Esophagus muscularis mucosa (tissue), 4 donors: Measurements from ENCODE around the gene GAS2L1. TPM values are rescaled to one million over a fixed set of nuclear protein-coding genes. Genes with fewer than 3 reads are reported as not detected.

ENCODE experiments used
- DNase-seq: peaks from one replicate; pipeline ENCODE4 v3.0.0-alpha.2; 2017; ENCODE audit errors: extremely low spot score
- H3K27ac ChIP-seq, 4 donors: fragments of 200-600 bp; sonication (generic); replicated peaks in 1 of 4; 1 replicate in 3 of 4; 2 replicates in 1 of 4; pipeline ENCODE4 v1.5.1; 2016 to 2019; ENCODE audit warnings: mild to moderate bottlenecking in 1 of 4
- H3K27me3 ChIP-seq, 4 donors: fragments of 200-600 bp; sonication (generic); one replicate each; pipeline versions ENCODE4 v1.5.1 to v1.6.0; 2016 to 2019
- H3K36me3 ChIP-seq, 4 donors: fragments of 200-600 bp; sonication (generic); one replicate each; pipeline ENCODE4 v1.5.1; 2016 to 2019
- H3K4me1 ChIP-seq, 4 donors: fragments of 200-600 bp; sonication (generic); one replicate each; pipeline ENCODE4 v1.5.1; 2016 to 2019
- H3K4me3 ChIP-seq, 4 donors: fragments of 200-600 bp; sonication (generic); 1 replicate in 2 of 4; 2 replicates in 2 of 4; pipeline ENCODE4 v1.5.1; 2016 to 2019; ENCODE audit warnings: mild to moderate bottlenecking in 4 of 4, moderate library complexity in 1 of 4
- H3K9me3 ChIP-seq, 4 donors: fragments of 200-600 bp; sonication (generic); 1 replicate in 3 of 4; 2 replicates in 1 of 4; pipeline ENCODE4 v1.5.1; 2016 to 2019
- CTCF ChIP-seq, 3 experiments: fragments of 200-600 bp in 2 of 3; fragments of 450-650 bp in 1 of 3; sonication (generic) in 2 of 3; IDR thresholded peaks; one replicate each; pipeline ENCODE4 v1.5.1; 2017 to 2019; ENCODE audit warnings: antibody characterized with exemption in 3 of 3, mild to moderate bottlenecking in 2 of 3, moderate library complexity in 1 of 3
- EP300 ChIP-seq: sonication (generic); formaldehyde crosslinking; IDR thresholded peaks from one replicate; pipeline ENCODE4 v1.6.1; 2017; ENCODE audit warnings: antibody characterized with exemption
- POLR2A ChIP-seq: fragments of 450-650 bp; IDR thresholded peaks from one replicate; pipeline ENCODE4 v1.6.1; 2017; ENCODE audit warnings: antibody characterized with exemption, moderate library complexity, mild to moderate bottlenecking, low read depth
- POLR2AphosphoS5 ChIP-seq, 2 donors: sonication (generic); formaldehyde crosslinking; IDR thresholded peaks; one replicate each; pipeline ENCODE4 v1.6.1; 2017; ENCODE audit warnings: antibody characterized with exemption in 2 of 2
- WGBS: methylation state at CpG from one replicate; pipeline ENCODE4 v1.1.5; 2018; 5-methylcytosine and 5-hydroxymethylcytosine counted together
- intact Hi-C: fragments of 100-400 bp; cut with DNase I; formaldehyde crosslinking; loops from one replicate; pipeline ENCODE4 v1.15.1; 2023
- total RNA-seq, 4 donors: library from RNA; depleted of rRNA; stranded (reverse); fragments of >200 nt; gene quantifications; one replicate each; pipeline versions ENCODE4 v1.1.0 to v1.2.1, GENCODE V29; 2016

The GAS2L1 gene
- total RNA-seq, 4 donors from 2014 or later = 25.8 to 63.9 (median 38.8) TPM

- peaks cover 0 to 13% (median 4%) of the 10 kb centered on the region in 4 donors for H3K36me3 ChIP-seq
- 78% methylated on average over 5 of the region's 21 CpGs for WGBS
- H3K4me3 ChIP-seq = peak overlapping the region; percentile 88 to 99 (median 96)
- peaks cover 0 to 13% (median 4%) of the 10 kb centered on the region in 4 donors for H3K27me3 ChIP-seq
- peak overlapping the region; percentile 92 to 97 (median 94) for H3K27ac ChIP-seq
- intact Hi-C loops = no loop called here
- no peak for TF ChIP-seq CTCF (IDR thresholded peaks at IDR 0.05)
- TF ChIP-seq POLR2AphosphoS5 (IDR thresholded peaks at IDR 0.05) = peak; percentile 31 to 40
- TF ChIP-seq EP300 = no peak
- H3K4me1 ChIP-seq = peaks cover 70 to 83% (median 78%) of the 10 kb centered on the region in 4 donors
- DNase-seq = no peak
- H3K9me3 ChIP-seq = no peaks in the 10 kb centered on the region
Measured at GRCh38 chr22:29309332-29310064, 3.0 kb downstream of the GAS2L1 start.

- no peak for DNase-seq
- Histone ChIP-seq H3K27me3 (peaks cover 0 to 21% (median 6%) of the 10 kb centered on the region in 4 donors), H3K27ac (peak overlapping the region; percentile 92 to 97 (median 94)), H3K36me3 (peaks cover 0 to 13% (median 4%) of the 10 kb centered on the region in 4 donors), H3K4me3 (peak overlapping the region; percentile 40 to 53 (median 42)), H3K4me1 (peaks cover 74 to 91% (median 86%) of the 10 kb centered on the region in 4 donors), H3K9me3 (no peaks in the 10 kb centered on the region)
- intact Hi-C loops = no loop called here
- 57% methylated on average over 18 of the region's 28 CpGs for WGBS
- TF ChIP-seq EP300 (no peak), POLR2AphosphoS5 (IDR thresholded peaks at IDR 0.05) (no peak), CTCF (IDR thresholded peaks at IDR 0.05) (no peak), POLR2A (no peak)
Measured at GRCh38 chr22:29310065-29310862, 3.8 kb downstream of the GAS2L1 start.

DNA sequence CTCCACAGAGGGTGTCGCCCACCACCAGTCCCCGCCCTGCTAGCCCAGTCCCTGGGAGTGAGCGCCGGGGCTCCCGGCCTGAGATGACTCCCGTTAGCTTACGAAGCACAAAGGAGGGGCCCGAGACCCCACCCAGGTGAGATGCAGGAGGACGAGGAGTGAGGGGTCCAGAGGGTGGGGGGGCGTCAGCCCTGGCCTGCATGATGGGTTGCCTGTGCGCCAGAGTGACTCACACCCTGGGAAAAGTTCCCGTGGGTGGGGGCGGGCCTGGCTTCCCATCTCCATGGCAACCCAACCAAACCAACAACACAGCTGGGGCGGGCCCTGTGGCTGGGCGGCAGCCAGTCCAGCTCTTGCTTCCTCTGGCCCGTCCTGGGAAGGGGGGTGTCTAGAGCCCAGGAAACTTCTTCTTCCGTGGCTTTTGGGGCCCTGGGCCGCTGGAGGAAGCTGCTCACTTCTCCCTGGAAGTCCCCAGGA is 4.5 kb downstream of the GAS2L1 start:
- peaks cover 0 to 13% (median 4%) of the 10 kb centered on the region in 4 donors for H3K36me3 ChIP-seq
- H3K9me3 ChIP-seq = no peaks in the 10 kb centered on the region
- 14% methylated on average over 11 of the region's 18 CpGs for WGBS
- intact Hi-C loops = no loop called here
- H3K4me1 ChIP-seq = peaks cover 79 to 93% (median 90%) of the 10 kb centered on the region in 4 donors
- peak; percentile 99 for DNase-seq
- H3K4me3 ChIP-seq = peak overlapping the region; percentile 40 to 53 (median 42)
- H3K27me3 ChIP-seq = peaks cover 0 to 27% (median 9%) of the 10 kb centered on the region in 4 donors
- peak overlapping the region; percentile 92 to 97 (median 94) for H3K27ac ChIP-seq
- TF ChIP-seq CTCF (IDR thresholded peaks at IDR 0.05) (peak in 1 of 3 experiments; percentile 4), POLR2AphosphoS5 (IDR thresholded peaks at IDR 0.05) (peak; percentile 75 to 88), EP300 (no peak)

DNA sequence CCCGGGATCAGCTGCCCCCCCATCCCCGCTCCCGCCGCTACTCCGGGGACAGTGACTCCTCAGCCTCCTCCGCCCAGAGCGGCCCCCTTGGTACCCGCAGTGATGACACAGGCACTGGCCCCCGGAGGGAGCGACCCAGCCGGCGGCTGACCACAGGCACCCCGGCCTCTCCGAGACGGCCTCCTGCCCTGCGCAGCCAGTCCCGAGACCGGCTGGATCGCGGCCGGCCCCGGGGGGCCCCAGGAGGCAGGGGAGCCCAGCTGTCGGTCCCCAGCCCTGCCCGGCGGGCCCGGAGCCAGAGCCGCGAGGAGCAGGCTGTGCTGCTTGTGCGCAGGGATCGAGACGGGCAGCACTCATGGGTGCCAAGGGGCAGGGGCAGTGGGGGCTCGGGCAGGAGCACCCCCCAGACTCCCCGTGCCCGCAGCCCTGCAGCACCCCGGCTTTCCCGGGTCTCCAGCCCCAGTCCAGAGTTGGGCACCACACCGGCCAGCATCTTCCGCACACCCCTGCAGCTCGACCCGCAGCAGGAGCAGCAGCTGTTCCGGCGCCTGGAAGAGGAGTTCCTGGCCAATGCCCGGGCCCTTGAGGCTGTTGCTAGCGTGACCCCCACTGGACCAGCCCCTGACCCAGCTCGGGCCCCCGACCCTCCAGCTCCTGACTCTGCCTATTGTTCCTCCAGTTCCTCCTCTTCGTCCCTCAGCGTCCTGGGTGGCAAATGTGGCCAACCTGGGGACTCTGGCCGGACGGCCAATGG is 5.2 kb downstream of the GAS2L1 start:
- WGBS = 57% methylated on average over 11 of the region's 50 CpGs
- H3K27me3 ChIP-seq = peaks cover 0 to 35% (median 10%) of the 10 kb centered on the region in 4 donors
- H3K4me1 ChIP-seq = peaks cover 79 to 88% (median 84%) of the 10 kb centered on the region in 4 donors

More for the DNA sequence above, 5.2 kb downstream of the GAS2L1 start:
- intact Hi-C loops = loop anchor here (2.0 kb wide), 1 partner anchor 31 kb away; no protein-coding TSS in a partner anchor
- Histone ChIP-seq H3K4me3 (peak overlapping the region; percentile 40 to 53 (median 42)), H3K9me3 (no peaks in the 10 kb centered on the region), H3K36me3 (peaks cover 0 to 13% (median 4%) of the 10 kb centered on the region in 4 donors), H3K27ac (peak overlapping the region; percentile 92 to 97 (median 94))
- DNase-seq = no peak
- no peak for TF ChIP-seq EP300
- TF ChIP-seq POLR2AphosphoS5 (IDR thresholded peaks at IDR 0.05) = no peak
- no peak for TF ChIP-seq CTCF (IDR thresholded peaks at IDR 0.05)
- TF ChIP-seq POLR2A = no peak
